Panc1 (cell line): Measurements from ENCODE around the gene MYBPH. TPM values are rescaled to one million over a fixed set of nuclear protein-coding genes. Genes with fewer than 3 reads are reported as not detected.

Experiments
- ATAC-seq: fragments of 200-7000 bp; cut with Tn5 transposase; 2 replicates; pipeline ENCODE4 v1.9.1; 2020; ENCODE audit warnings: mild to moderate bottlenecking, moderate library complexity
- BruUV-seq: library from RNA; stranded (reverse); fragments of 400-500 nt; replicated peaks from 2 replicates; lab custom pipeline; 2021; lab: Mats Ljungman, UMichigan
- CTCF ChIA-PET: fragments of 300-600 bp; sonication (Branson Sonifier 250); formaldehyde crosslinking; loops from one replicate; lab custom pipeline; 2022; ENCODE audit warnings: antibody characterized with exemption; lab: Charles Lee
- POLR2A ChIA-PET: fragments of 300-600 bp; sonication (Branson Sonifier 250); formaldehyde crosslinking; loops from one replicate; lab custom pipeline; 2022; ENCODE audit warnings: antibody characterized with exemption; lab: Charles Lee
- DNase-seq: peaks from one replicate; pipeline ENCODE4 v3.0.0-alpha.2; 2010; ENCODE audit warnings: low read depth, low spot score
- H3K27ac ChIP-seq: 2 replicates; pipeline ENCODE4 v1.5.1; 2011; ENCODE audit warnings: mild to moderate bottlenecking, low read length, inconsistent platforms
- H3K27me3 ChIP-seq: fragments of 200-500 bp; sonication (Bioruptor generic); 2 replicates; pipeline ENCODE4 v1.6.0; 2014; ENCODE audit warnings: low read length, inconsistent platforms; ENCODE audit not compliant: control insufficient read depth, insufficient read depth
- H3K36me3 ChIP-seq: fragments of 200-500 bp; sonication (Bioruptor generic); 2 replicates; pipeline ENCODE4 v1.5.1; 2014; ENCODE audit warnings: inconsistent platforms, mild to moderate bottlenecking, low read length, moderate library complexity; ENCODE audit not compliant: control insufficient read depth, insufficient read depth
- H3K4me1 ChIP-seq: 2 replicates; pipeline ENCODE4 v1.5.1; 2011; ENCODE audit warnings: inconsistent platforms, mild to moderate bottlenecking, low read length, moderate library complexity; ENCODE audit not compliant: control insufficient read depth, insufficient read depth
- H3K4me3 ChIP-seq, 2 experiments: 2 replicates each; pipeline ENCODE4 v1.5.1; 2011 to 2012; ENCODE audit warnings: low read depth in 2 of 2, low read length in 2 of 2, mild to moderate bottlenecking in 2 of 2, inconsistent platforms in 1 of 2, moderate library complexity in 1 of 2
- H3K9me3 ChIP-seq: fragments of 200-500 bp; sonication (Bioruptor generic); 2 replicates; pipeline ENCODE4 v1.5.1; 2014; ENCODE audit warnings: low read depth, mild to moderate bottlenecking, inconsistent platforms, low read length, moderate library complexity; ENCODE audit not compliant: control insufficient read depth, insufficient read depth
- POLR2AphosphoS5 ChIP-seq: IDR thresholded peaks from 2 replicates; pipeline ENCODE4 v1.6.1; 2012; ENCODE audit warnings: mild to moderate bottlenecking, low read depth, low read length, moderate library complexity
- SIN3A ChIP-seq: IDR thresholded peaks from 2 replicates; pipeline ENCODE4 v1.6.1; 2012; ENCODE audit warnings: low read depth, mild to moderate bottlenecking, low read length, moderate library complexity, borderline replicate concordance; ENCODE audit not compliant: insufficient read depth
- TCF7L2 ChIP-seq: IDR thresholded peaks from 2 replicates; pipeline ENCODE4 v1.6.1; 2011; ENCODE audit warnings: mild to moderate bottlenecking, low read depth, low read length, inconsistent platforms
- in situ Hi-C: cut with HindIII; loops from 2 replicates; pipeline ENCODE4 v1.10.0; 2016; ENCODE audit warnings: low sequenced_read_pairs, low pct_unique_long_range_greater_than_20kb
- intact Hi-C: fragments of 100-400 bp; cut with micrococcal nuclease; formaldehyde crosslinking; loops from one replicate; pipeline ENCODE4 v1.10.0; 2022; ENCODE audit not compliant: unreplicated experiment
- total RNA-seq: library from RNA; stranded (reverse); gene quantifications from one replicate; pipeline ENCODE4 v1.2.1, GENCODE V29; 2021; ENCODE audit not compliant: unreplicated experiment
- TF ChIP-seq, protein P1 (sequence below): fragments of 450-650 bp; IDR thresholded peaks from 2 replicates; pipeline ENCODE4 v1.5.1; 2017; ENCODE audit warnings: mild to moderate bottlenecking
- TF ChIP-seq, protein P2 (sequence below), 2 experiments: IDR thresholded peaks; 2 replicates each; pipeline ENCODE4 v1.6.1; 2011 to 2012; ENCODE audit warnings: low read depth in 2 of 2, control low read depth in 1 of 2, low read length in 1 of 2, mild to moderate bottlenecking in 1 of 2, moderate library complexity in 1 of 2; ENCODE audit not compliant: insufficient read depth in 1 of 2

MYBPH gene
- total RNA-seq, 1 experiment from 2014 or later = not detected

DNA sequence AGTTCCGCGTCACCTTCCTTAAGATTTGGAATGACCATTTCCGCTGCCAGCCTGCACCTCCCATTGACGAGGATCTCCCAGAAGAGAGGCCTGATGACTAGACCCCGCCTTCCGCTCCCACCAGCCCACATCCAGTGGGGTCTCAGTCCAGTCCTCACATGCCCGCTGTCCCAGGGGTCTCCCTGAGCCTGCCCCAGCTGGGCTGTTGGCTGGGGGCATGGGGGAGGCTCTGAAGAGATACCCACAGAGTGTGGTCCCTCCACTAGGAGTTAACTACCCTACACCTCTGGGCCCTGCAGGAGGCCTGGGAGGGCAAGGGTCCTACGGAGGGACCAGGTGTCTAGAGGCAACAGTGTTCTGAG is 9.8 kb downstream of the MYBPH start:
- DNase-seq = no peak
- Histone ChIP-seq H3K27ac (no peak overlapping the region), H3K27me3 (no peaks in the 10 kb centered on the region), H3K4me3 (no peak overlapping the region), H3K9me3 (no peaks in the 10 kb centered on the region), H3K4me1 (no peaks in the 10 kb centered on the region; the same call in 1 of the 2 replicates), H3K36me3 (no peaks in the 10 kb centered on the region)
- TF ChIP-seq, protein P1, sequence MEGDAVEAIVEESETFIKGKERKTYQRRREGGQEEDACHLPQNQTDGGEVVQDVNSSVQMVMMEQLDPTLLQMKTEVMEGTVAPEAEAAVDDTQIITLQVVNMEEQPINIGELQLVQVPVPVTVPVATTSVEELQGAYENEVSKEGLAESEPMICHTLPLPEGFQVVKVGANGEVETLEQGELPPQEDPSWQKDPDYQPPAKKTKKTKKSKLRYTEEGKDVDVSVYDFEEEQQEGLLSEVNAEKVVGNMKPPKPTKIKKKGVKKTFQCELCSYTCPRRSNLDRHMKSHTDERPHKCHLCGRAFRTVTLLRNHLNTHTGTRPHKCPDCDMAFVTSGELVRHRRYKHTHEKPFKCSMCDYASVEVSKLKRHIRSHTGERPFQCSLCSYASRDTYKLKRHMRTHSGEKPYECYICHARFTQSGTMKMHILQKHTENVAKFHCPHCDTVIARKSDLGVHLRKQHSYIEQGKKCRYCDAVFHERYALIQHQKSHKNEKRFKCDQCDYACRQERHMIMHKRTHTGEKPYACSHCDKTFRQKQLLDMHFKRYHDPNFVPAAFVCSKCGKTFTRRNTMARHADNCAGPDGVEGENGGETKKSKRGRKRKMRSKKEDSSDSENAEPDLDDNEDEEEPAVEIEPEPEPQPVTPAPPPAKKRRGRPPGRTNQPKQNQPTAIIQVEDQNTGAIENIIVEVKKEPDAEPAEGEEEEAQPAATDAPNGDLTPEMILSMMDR = no peak
- no peak for TF ChIP-seq SIN3A
- TF ChIP-seq TCF7L2 = no peak
- TF ChIP-seq, protein P2, sequence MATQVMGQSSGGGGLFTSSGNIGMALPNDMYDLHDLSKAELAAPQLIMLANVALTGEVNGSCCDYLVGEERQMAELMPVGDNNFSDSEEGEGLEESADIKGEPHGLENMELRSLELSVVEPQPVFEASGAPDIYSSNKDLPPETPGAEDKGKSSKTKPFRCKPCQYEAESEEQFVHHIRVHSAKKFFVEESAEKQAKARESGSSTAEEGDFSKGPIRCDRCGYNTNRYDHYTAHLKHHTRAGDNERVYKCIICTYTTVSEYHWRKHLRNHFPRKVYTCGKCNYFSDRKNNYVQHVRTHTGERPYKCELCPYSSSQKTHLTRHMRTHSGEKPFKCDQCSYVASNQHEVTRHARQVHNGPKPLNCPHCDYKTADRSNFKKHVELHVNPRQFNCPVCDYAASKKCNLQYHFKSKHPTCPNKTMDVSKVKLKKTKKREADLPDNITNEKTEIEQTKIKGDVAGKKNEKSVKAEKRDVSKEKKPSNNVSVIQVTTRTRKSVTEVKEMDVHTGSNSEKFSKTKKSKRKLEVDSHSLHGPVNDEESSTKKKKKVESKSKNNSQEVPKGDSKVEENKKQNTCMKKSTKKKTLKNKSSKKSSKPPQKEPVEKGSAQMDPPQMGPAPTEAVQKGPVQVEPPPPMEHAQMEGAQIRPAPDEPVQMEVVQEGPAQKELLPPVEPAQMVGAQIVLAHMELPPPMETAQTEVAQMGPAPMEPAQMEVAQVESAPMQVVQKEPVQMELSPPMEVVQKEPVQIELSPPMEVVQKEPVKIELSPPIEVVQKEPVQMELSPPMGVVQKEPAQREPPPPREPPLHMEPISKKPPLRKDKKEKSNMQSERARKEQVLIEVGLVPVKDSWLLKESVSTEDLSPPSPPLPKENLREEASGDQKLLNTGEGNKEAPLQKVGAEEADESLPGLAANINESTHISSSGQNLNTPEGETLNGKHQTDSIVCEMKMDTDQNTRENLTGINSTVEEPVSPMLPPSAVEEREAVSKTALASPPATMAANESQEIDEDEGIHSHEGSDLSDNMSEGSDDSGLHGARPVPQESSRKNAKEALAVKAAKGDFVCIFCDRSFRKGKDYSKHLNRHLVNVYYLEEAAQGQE (IDR thresholded peaks at IDR 0.05; ENCODE audit: insufficient read depth in 1 of 2, low read depth in 2 of 2, low read length in 1 of 2) = no peak
- no peak for TF ChIP-seq POLR2AphosphoS5
- in situ Hi-C loops (no loop called here), intact Hi-C loops (no loop called here)
- no TSS peak for BruUV-seq
- CTCF ChIA-PET = no interaction called here
- ATAC-seq = no peak
- POLR2A ChIA-PET = interaction anchor here (0.7 kb wide), 1 partner anchor 324 kb away, joined by 3 read pairs; no protein-coding TSS in a partner anchor

DNA sequence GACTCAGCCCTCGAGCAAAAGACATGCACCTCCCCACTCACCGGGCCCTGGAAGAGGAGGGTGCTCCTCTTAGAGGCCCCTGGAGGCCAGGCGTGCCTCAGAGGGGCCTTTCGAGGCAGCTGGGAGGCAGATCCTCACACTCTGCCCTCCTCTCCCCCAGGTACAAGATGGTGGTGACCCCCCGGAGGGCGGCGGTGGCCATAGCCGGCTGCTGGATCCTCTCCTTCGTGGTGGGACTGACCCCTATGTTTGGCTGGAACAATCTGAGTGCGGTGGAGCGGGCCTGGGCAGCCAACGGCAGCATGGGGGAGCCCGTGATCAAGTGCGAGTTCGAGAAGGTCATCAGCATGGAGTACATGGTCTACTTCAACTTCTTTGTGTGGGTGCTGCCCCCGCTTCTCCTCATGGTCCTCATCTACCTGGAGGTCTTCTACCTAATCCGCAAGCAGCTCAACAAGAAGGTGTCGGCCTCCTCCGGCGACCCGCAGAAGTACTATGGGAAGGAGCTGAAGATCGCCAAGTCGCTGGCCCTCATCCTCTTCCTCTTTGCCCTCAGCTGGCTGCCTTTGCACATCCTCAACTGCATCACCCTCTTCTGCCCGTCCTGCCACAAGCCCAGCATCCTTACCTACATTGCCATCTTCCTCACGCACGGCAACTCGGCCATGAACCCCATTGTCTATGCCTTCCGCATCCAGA is 10.4 kb downstream of the MYBPH start:
- CTCF ChIA-PET = no interaction called here

More for the DNA sequence above, 10.4 kb downstream of the MYBPH start:
- no peak for DNase-seq
- POLR2A ChIA-PET = interaction anchor here (0.7 kb wide), 1 partner anchor 325 kb away, joined by 3 read pairs; no protein-coding TSS in a partner anchor
- Histone ChIP-seq H3K4me1 (no peaks in the 10 kb centered on the region), H3K9me3 (no peaks in the 10 kb centered on the region), H3K27ac (no peak overlapping the region), H3K27me3 (no peaks in the 10 kb centered on the region), H3K36me3 (no peaks in the 10 kb centered on the region), H3K4me3 (no peak overlapping the region)
- intact Hi-C loops = no loop called here
- in situ Hi-C loops = no loop called here
- no TSS peak for BruUV-seq
- TF ChIP-seq POLR2AphosphoS5 (no peak), SIN3A (no peak), TCF7L2 (no peak)
- TF ChIP-seq, protein P2 (IDR thresholded peaks at IDR 0.05; ENCODE audit: insufficient read depth in 1 of 2, low read depth in 2 of 2, low read length in 1 of 2) = no peak
- TF ChIP-seq, protein P1 = no peak
- no peak for ATAC-seq
